ENCODE results near the gene PNPO.

PNPO gene

GRCh38 chr17:47946516-47946915 is 5.1 kb downstream of the PNPO start:
- POLR2A ChIA-PET: no interaction called here
- TF ChIP-seq CTCF (IDR thresholded peaks at IDR 0.05; ENCODE audit: control extremely low read depth, extremely low read depth, low read depth, missing control alignments): no peak
- CTCF ChIA-PET: interaction anchor here (0.6 to 32.0 kb wide), 42 partner anchors 2 to 582 kb away, joined by 3 to 584 read pairs (median 5); partner anchors contain the start of genes CDK5RAP3, LRRC46, MRPL10 and OSBPL7
- DNase-seq (ENCODE audit: extremely low spot score): no peak

- CTCF ChIA-PET: interaction anchor here (0.6 to 32.0 kb wide), 43 partner anchors 2 to 582 kb away, joined by 3 to 584 read pairs (median 5); partner anchors contain the start of genes CDK5RAP3, LRRC46, MRPL10 and OSBPL7
- DNase-seq (ENCODE audit: extremely low spot score): peak; percentile 88
- TF ChIP-seq CTCF (IDR thresholded peaks at IDR 0.05; ENCODE audit: control extremely low read depth, extremely low read depth, low read depth, missing control alignments): peak; percentile 69
- POLR2A ChIA-PET: interaction anchor here (0.7 kb wide), 1 partner anchor 115 kb away, joined by 5 read pairs; the partner anchor contains the start of genes LRRC46 and MRPL10
Measured at GRCh38 chr17:47946929-47947397, 5.6 kb downstream of the PNPO start.

- TF ChIP-seq CTCF (IDR thresholded peaks at IDR 0.05; ENCODE audit: control extremely low read depth, extremely low read depth, low read depth, missing control alignments): peak; percentile 23
- POLR2A ChIA-PET: no interaction called here
- CTCF ChIA-PET: interaction anchor here (1.1 to 32.0 kb wide), 25 partner anchors 0 to 125 kb away, joined by 3 to 584 read pairs (median 8); partner anchors contain the start of genes CDK5RAP3, PNPO and PRR15L
- DNase-seq (ENCODE audit: extremely low spot score): no peak
Measured at GRCh38 chr17:47948706-47949196, 7.4 kb downstream of the PNPO start.

GRCh38 chr17:47949197-47949759 is 7.9 kb downstream of the PNPO start:
- ChIA-PET POLR2A (no interaction called here), CTCF (interaction anchor here (1.1 to 32.0 kb wide), 27 partner anchors 0 to 1087 kb away, joined by 3 to 584 read pairs (median 7); partner anchors contain the start of genes CDK5RAP3, PNPO and PRR15L)
- TF ChIP-seq CTCF (IDR thresholded peaks at IDR 0.05; ENCODE audit: control extremely low read depth, extremely low read depth, low read depth, missing control alignments): peak; percentile 88
- peak; percentile 82 for DNase-seq (ENCODE audit: extremely low spot score)

GRCh38 chr17:47949946-47950345 is 8.6 kb downstream of the PNPO start:
- ChIA-PET POLR2A (no interaction called here), CTCF (interaction anchor here (0.9 to 32.0 kb wide), 27 partner anchors 1 to 1086 kb away, joined by 3 to 584 read pairs (median 5); partner anchors contain the start of genes CDK5RAP3, PNPO and PRR15L)
- TF ChIP-seq CTCF (IDR thresholded peaks at IDR 0.05; ENCODE audit: control extremely low read depth, extremely low read depth, low read depth, missing control alignments): no peak
- DNase-seq (ENCODE audit: extremely low spot score): no peak

GRCh38 chr17:47950448-47950847 is 9.1 kb downstream of the PNPO start:
- ChIA-PET POLR2A (interaction anchor here (0.7 kb wide), 1 partner anchor 67 kb away, joined by 3 read pairs; no protein-coding TSS in a partner anchor), CTCF (interaction anchor here (0.9 to 25.3 kb wide), 24 partner anchors 16 to 1086 kb away, joined by 3 to 584 read pairs (median 4); partner anchors contain the start of genes CDK5RAP3, PNPO and SCRN2)
- no peak for TF ChIP-seq CTCF (IDR thresholded peaks at IDR 0.05; ENCODE audit: control extremely low read depth, extremely low read depth, low read depth, missing control alignments)
- no peak for DNase-seq (ENCODE audit: extremely low spot score)
